Endometrial microvascular endothelial cells (primary cell): ENCODE measurements around the gene MLF2. TPM values are rescaled to one million over a fixed set of nuclear protein-coding genes. Genes with fewer than 3 reads are reported as not detected.

Experiments used
- in situ Hi-C: cut with HindIII; loops from 2 replicates; pipeline ENCODE4 v1.10.0; 2017; ENCODE audit warnings: low sequenced_read_pairs, low pct_unique_long_range_greater_than_20kb; ENCODE audit errors: inconsistent ontology term
- total RNA-seq: library from RNA; depleted of rRNA; stranded (reverse); fragments of >200 nt; gene quantifications from one replicate; pipeline ENCODE4 v1.2.3, GENCODE V29; 2015; ENCODE audit errors: inconsistent ontology term

The MLF2 gene
- total RNA-seq, 1 donor from 2014 or later: 223 TPM

GRCh38 chr12:6779708-6780432, 26.9 kb upstream of the MLF2 start:
- in situ Hi-C loops: no loop called here

DNA sequence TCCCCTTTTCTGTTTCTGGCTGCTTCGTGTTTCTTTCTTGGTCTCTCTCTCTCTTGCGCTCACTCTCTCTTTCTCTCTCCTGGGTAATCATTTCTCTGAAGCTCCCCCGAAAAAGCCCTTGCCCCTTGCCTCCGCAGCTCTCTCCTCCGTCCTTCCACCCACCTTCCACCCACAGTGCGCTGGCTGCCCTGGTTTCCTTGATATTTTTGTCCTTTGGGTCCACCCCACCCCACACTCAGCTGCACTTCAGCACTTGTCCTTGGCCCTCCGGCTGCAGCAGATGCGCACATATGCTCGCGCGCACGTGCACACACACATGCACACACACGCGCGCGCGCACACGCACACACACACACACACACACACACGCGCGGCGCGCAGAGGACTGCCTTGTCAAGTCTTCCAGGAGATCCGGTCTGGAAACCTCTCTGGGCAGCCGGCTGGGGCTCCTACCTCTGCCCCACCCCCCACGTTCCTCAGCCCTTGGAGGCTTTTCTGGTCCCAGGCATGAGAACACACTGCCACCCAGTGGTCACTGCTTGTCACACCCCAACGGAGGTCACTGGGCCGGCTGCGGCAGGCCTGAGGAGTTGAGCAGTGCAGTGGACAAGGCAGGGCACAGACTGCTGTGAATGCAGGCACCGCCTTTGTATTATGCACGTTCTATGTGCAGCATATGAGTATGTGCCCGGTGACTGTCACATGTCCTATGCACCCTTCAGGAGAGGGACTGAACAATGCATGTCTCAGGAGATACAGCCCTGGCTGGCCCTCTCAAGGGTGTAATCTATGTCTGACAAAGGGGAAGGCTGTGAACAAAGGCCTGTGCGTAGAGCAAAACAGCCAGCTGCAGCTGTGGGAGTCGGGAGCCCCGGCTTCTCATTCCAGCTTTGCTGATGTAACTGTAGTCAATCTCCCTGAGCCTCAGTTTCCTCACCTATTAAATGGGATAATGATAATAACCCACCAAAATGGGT, 25.9 kb upstream of the MLF2 start:
- in situ Hi-C loops: no loop called here

DNA sequence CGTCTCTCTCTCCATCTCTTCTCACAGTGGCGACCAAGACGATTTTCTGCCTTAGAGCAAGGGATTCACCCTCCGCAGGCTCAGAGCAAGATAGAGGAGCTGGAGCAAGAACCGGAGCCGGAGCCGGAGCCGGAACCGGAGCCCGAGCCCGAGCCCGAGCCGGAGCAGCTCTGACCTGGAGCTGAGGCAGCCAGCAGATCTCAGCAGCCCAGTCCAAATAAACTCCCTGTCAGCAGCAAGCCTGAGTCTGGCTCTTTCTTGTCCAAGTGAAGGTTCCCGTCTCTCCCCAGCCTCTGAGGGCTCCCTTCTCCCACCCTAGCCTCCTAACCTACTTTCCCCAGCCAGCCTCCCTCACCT, 25.3 kb upstream of the MLF2 start:
- in situ Hi-C loops: no loop called here

GRCh38 chr12:6777386-6777785, 24.4 kb upstream of the MLF2 start:
- in situ Hi-C loops: no loop called here

GRCh38 chr12:6775185-6776174, 22.5 kb upstream of the MLF2 start:
- in situ Hi-C loops: no loop called here

GRCh38 chr12:6774499-6775062, 21.6 kb upstream of the MLF2 start:
- in situ Hi-C loops: no loop called here

DNA sequence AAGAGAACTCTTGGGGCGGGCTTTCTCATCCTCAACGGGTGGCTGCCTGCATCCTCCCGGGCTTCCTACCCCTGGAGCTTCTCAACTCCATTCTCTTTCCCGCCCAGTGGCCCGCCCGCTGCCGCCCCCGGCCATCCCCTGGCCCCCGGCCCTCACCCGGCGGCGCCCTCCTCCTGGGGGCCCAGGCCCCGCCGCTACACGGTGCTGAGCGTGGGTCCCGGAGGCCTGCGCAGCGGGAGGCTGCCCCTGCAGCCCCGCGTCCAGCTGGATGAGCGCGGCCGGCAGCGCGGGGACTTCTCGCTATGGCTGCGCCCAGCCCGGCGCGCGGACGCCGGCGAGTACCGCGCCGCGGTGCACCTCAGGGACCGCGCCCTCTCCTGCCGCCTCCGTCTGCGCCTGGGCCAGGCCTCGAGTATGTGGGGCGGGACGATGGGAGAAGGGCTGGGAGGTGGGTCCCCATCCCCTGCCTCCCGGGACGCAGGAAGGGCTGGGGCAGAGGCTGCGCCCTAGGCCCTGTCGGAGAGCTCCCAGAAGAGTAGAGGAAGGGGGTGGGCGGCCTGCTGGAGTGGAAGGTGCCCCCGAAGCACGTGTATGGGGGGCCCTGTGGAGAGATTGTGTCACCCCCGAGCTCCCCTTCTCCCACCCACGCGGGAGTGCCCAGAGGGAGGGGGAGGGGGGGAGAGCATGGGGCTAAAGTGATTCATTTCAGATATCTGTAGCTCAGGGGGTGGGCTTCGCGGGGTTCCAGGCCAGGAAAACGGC, 20.8 kb upstream of the MLF2 start:
- in situ Hi-C loops: no loop called here

DNA sequence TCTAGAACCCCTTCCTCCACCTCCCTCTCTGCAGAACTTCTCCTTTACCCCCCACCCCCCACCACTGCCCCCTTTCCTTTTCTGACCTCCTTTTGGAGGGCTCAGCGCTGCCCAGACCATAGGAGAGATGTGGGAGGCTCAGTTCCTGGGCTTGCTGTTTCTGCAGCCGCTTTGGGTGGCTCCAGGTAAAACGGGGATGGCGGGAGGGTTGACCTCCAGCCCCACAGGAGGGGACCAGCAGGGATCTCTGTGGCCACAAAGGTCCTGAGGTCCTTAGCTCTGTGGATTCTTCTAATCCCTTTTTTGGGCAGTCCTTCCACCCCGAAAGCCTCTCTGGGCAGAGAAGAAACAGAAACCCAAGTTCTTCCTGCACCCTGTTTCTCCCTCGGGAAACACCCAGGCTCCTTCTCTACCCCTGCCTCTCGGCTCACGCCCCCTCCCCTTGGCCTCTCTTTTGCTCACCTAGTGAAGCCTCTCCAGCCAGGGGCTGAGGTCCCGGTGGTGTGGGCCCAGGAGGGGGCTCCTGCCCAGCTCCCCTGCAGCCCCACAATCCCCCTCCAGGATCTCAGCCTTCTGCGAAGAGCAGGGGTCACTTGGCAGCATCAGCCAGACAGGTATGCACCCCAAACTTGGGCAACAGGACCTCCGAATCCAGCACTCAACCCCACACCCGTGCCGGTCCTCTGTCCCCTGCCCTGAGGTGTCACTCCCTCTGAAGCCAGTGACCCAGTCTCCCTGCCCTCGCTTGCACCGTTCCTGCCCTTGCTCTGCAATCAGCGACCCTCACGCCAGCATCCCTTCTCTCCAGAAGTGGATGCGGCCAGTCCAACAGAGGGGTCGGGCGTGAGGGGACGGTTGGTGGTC, 20.0 kb upstream of the MLF2 start:
- in situ Hi-C loops: no loop called here

DNA sequence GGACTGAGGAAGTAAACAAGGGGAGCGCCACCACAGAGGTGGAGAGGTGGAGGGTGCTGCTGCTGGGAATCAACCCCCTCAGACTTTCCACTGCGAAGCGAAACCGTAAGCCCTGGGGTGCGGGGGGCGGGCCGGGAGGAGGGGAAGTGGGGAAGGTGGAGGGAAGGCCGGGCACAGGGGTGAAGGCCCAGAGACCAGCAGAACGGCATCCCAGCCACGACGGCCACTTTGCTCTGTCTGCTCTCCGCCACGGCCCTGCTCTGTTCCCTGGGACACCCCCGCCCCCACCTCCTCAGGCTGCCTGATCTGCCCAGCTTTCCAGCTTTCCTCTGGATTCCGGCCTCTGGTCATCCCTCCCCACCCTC, 19.4 kb upstream of the MLF2 start, which contains the start of gene LAG3:
LAG3 (plus strand) TSS at position 190 of the 365 bp plus-strand sequence. CDS start 333 bp downstream, outside the sequence.
- in situ Hi-C loops: no loop called here

DNA sequence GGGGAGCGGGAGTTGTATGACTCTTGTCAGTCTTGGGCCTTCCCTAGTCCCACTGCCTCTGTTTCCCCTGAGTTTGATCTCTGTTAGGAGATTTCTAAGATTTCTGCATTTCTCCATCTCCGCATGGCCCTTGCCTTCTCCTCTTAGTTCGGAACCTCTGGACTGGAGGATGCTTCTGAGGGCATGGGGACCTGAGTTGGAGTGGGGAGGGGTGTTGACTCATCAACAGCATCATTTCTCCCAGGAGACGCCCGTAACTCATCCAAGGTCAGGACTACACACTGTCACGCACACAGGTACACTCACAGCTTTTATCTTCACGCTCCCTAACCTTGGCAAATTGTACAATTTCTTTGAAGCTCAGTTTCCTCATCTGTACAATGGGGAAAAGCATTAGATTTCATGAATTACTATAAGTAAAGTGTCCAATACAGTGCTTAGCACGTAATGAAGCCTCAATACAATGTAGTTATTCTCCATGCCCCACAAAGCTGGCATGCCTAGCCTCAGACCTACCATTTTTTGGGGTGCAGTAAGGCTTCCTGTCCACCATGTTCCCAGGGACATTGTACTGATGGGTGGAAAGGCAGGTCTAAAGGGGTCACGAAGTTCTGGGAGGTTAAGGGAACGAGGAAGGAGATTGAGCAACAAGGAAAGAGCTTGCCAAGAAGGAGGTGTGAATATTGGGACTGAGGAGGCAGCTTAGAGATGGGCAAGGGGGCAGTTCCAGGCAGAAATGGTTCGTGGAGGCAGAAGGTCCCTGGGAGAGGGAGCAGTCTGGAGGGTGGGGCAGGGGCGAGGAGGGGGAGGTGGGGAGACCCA, 18.8 kb upstream of the MLF2 start:
- in situ Hi-C loops: no loop called here

GRCh38 chr12:6771091-6771495, 18.2 kb upstream of the MLF2 start:
- in situ Hi-C loops: no loop called here

GRCh38 chr12:6770600-6770999, 17.7 kb upstream of the MLF2 start:
- in situ Hi-C loops: no loop called here

GRCh38 chr12:6770094-6770493, 17.2 kb upstream of the MLF2 start:
- in situ Hi-C loops: no loop called here

GRCh38 chr12:6769666-6770065, 16.7 kb upstream of the MLF2 start:
- in situ Hi-C loops: no loop called here

DNA sequence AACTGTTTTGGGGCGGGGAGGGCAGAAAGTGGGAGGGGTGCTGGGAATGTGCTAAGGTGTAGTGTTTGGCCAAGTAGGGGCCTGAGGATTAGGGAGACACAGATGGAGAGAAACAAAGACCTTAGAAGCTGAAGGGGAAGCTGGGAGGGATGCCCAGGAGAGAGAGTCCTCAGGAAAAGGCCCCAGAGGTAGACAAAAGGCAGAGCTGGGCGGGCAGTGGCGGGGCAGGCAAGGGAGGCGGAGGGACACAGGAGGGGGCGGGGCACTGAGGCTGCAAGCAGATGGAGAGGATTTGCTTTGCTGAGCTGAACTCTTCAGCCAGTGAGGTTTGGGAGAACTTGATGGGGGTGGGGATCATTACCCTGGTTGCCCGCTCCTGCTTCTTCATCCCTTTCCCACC, 16.0 kb upstream of the MLF2 start:
- in situ Hi-C loops: no loop called here

- in situ Hi-C loops: no loop called here
These were observed 15.5 kb upstream of the MLF2 start for GRCh38 chr12:6768437-6768914.
